Upper lobe of right lung (tissue), 1 donor: ENCODE measurements around the gene SPSB3. TPM values are rescaled to one million over a fixed set of nuclear protein-coding genes. Genes with fewer than 3 reads are reported as not detected.
A peak's percentile ranks its signal among the peaks of the same experiment; 100 is the strongest.

Experiments used
- ATAC-seq: fragments of 200-7000 bp; cut with Tn5 transposase; one replicate; pipeline ENCODE4 v1.9.1; 2020; ENCODE audit warnings: mild to moderate bottlenecking, moderate library complexity
- DNase-seq: peaks from one replicate; pipeline ENCODE4 v3.0.0-alpha.2; 2020
- H3K27ac ChIP-seq: fragments of 200-600 bp; one replicate; pipeline ENCODE4 v1.8.0; 2022
- H3K27me3 ChIP-seq: fragments of 200-600 bp; one replicate; pipeline ENCODE4 v1.8.0; 2022; ENCODE audit warnings: mild to moderate bottlenecking
- H3K36me3 ChIP-seq: fragments of 200-600 bp; one replicate; pipeline ENCODE4 v1.8.0; 2022
- H3K4me1 ChIP-seq: fragments of 200-600 bp; one replicate; pipeline ENCODE4 v1.8.0; 2022
- H3K4me3 ChIP-seq: fragments of 200-600 bp; one replicate; pipeline ENCODE4 v1.8.0; 2022; ENCODE audit warnings: mild to moderate bottlenecking
- H3K9me3 ChIP-seq: fragments of 200-600 bp; one replicate; pipeline ENCODE4 v1.8.0; 2022
- intact Hi-C: fragments of 100-400 bp; cut with DNase I; formaldehyde crosslinking; loops from one replicate; pipeline ENCODE4 v1.11.0; 2022
- total RNA-seq: library from RNA; stranded (reverse); fragmentation: NEBNext Ultra II Directional; extraction: Animal tissue kit (Norgen Biotek cat#: 25700); gene quantifications from one replicate; pipeline ENCODE4 v1.2.1, GENCODE V29; 2021
- TF ChIP-seq, protein P1 (sequence below): fragments of 200-600 bp; IDR thresholded peaks from one replicate; pipeline ENCODE4 v1.8.0; 2022; ENCODE audit warnings: antibody characterized with exemption
- donor health status: DM: no; HTN: yes; CAD: no; lungs with severe emphysema.

SPSB3 gene
- total RNA-seq, 1 donor from 2014 or later: 43.0 TPM

DNA sequence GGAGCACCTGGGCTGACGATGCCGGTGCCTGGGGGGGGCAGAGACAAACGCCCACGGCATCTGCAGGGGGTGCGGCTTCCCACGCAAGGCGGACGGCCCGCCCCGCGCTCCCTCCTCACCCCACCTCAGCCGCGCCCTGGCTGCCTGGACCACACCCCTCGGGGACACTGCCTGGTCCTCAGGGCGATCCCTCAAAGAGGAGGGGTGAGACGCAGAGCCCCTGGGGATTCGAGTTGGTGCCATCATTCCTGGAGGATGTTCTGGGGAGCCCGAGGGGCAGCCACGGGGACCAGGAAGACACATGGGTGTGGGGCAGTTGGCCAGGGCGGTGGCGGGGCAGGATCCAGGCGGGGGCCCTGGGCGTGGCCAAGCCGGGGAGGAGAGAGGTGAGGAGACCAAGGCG, 7.3 kb upstream of the SPSB3 start:
- Histone ChIP-seq H3K36me3 (peaks cover 29% of the 10 kb centered on the region), H3K4me3 (no peak overlapping the region), H3K27me3 (no peaks in the 10 kb centered on the region), H3K9me3 (no peaks in the 10 kb centered on the region), H3K4me1 (no peaks in the 10 kb centered on the region), H3K27ac (no peak overlapping the region)
- ATAC-seq (no peak), DNase-seq (peak; percentile 62)
- intact Hi-C loops: no loop called here
- TF ChIP-seq, protein P1, sequence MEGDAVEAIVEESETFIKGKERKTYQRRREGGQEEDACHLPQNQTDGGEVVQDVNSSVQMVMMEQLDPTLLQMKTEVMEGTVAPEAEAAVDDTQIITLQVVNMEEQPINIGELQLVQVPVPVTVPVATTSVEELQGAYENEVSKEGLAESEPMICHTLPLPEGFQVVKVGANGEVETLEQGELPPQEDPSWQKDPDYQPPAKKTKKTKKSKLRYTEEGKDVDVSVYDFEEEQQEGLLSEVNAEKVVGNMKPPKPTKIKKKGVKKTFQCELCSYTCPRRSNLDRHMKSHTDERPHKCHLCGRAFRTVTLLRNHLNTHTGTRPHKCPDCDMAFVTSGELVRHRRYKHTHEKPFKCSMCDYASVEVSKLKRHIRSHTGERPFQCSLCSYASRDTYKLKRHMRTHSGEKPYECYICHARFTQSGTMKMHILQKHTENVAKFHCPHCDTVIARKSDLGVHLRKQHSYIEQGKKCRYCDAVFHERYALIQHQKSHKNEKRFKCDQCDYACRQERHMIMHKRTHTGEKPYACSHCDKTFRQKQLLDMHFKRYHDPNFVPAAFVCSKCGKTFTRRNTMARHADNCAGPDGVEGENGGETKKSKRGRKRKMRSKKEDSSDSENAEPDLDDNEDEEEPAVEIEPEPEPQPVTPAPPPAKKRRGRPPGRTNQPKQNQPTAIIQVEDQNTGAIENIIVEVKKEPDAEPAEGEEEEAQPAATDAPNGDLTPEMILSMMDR: no peak

DNA sequence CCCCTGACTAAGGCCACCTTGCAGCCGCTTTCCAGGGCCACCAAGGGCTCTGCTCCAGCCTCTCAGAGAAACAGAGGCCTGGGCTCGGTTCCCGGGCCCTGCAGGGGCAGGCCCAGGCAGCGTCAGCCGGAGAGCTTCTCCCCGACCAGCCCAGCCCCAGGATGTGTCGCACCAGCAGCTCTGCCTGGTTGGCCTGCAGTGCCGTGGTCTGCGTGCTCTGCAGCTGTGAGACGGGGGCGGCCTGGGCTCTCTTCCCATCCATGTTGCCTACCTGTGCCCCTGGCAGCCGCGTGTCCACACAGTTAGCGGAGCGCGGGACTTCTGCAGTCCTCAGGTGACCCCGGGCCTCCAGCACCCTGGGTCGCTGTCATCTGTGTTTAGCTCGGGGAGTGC, 6.3 kb upstream of the SPSB3 start:
- Histone ChIP-seq H3K4me3 (no peak overlapping the region), H3K4me1 (peaks cover 8% of the 10 kb centered on the region), H3K27ac (no peak overlapping the region), H3K9me3 (no peaks in the 10 kb centered on the region), H3K27me3 (no peaks in the 10 kb centered on the region), H3K36me3 (peaks cover 29% of the 10 kb centered on the region)
- TF ChIP-seq, protein P1: no peak
- intact Hi-C loops: no loop called here
- no peak for ATAC-seq
- peak; percentile 57 for DNase-seq

DNA sequence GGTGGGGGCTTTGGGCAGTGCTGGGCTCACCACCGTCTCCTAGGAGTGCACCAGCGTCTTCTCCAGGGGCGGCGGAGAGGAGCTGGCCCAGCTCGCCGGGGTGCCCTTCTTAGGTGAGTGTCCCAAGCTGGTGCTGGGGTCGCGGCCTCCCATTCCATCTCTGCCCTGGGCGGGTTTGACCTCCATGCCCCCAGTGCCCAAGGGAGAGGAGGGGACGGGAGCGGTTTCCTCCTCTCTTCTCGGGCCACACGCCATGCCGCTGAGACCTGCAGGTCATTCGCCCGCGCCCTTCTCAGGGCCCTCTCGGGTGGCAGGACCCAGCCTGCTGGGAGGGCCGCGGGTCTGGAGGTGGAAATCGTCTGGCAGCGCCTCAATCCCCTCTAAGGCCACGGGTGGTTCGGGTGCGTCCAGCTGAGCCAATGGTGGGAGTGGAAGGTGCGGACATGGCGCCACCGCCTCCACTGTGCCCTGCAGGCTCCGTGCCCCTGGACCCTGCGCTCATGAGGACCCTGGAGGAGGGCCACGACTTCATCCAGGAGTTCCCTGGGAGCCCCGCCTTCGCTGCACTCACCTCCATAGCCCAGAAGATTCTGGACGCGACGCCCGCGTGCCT, 5.8 kb upstream of the SPSB3 start:
- intact Hi-C loops: no loop called here
- peaks cover 8% of the 10 kb centered on the region for H3K4me1 ChIP-seq
- TF ChIP-seq, protein P1: no peak
- no peaks in the 10 kb centered on the region for H3K9me3 ChIP-seq
- DNase-seq (peak; percentile 66), ATAC-seq (no peak)
- no peak overlapping the region for H3K27ac ChIP-seq
- no peak overlapping the region for H3K4me3 ChIP-seq
- no peaks in the 10 kb centered on the region for H3K27me3 ChIP-seq
- H3K36me3 ChIP-seq: peaks cover 29% of the 10 kb centered on the region

DNA sequence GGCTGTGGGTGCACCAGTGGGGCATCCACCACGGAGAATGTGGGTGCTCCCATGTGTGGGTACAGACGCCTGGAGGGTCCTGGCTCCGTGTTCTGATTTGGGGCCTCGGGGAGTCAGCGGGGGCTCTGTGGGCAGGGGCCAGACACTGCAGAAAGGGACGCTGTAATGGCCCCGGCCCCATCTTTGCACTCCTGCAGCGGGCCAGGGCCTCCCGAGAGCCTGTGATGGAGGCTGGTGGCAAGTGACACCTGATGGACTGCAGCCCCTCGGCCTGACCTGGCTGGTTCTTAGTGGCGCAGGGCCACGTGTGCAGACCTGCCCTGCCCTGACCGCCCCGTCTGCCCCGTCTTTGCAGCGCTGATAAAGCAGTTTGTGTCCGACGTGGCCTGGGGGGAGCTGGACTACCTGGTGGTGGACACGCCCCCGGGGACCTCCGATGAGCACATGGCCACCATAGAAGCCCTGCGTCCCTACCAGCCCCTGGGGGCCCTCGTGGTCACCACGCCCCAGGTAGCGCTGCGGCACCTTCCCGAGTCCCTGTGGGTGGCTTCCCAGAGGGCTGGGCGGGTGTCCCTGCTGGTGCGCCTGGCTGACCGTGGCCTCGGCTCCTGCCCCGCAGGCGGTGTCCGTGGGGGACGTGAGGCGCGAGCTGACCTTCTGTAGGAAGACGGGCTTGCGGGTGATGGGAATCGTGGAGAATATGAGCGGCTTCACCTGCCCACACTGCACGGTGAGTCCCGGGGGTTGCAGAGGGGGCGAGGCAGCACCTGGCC, 5.1 kb upstream of the SPSB3 start:
- peaks cover 29% of the 10 kb centered on the region for H3K36me3 ChIP-seq
- H3K4me3 ChIP-seq: no peak overlapping the region
- DNase-seq (peak; percentile 62), ATAC-seq (no peak)
- no peak overlapping the region for H3K27ac ChIP-seq
- H3K27me3 ChIP-seq: no peaks in the 10 kb centered on the region
- TF ChIP-seq, protein P1: no peak
- H3K9me3 ChIP-seq: no peaks in the 10 kb centered on the region
- intact Hi-C loops: no loop called here
- H3K4me1 ChIP-seq: peaks cover 8% of the 10 kb centered on the region

DNA sequence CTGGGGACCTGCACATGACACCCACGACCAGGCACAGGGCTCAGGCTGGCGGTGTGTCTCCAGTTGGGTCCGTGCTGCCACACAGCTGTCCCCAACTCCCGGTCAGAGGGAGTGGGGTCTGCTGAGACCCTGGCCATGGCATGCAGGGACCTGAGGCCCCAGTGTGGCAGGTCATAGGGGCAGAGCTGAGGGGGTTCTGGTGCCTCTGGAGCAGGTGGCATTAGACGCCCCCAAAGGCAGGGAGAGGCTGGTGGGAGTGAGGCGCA, 4.6 kb upstream of the SPSB3 start:
- ATAC-seq (no peak), DNase-seq (no peak)
- TF ChIP-seq, protein P1: no peak
- Histone ChIP-seq H3K4me1 (peaks cover 8% of the 10 kb centered on the region), H3K27ac (no peak overlapping the region), H3K9me3 (no peaks in the 10 kb centered on the region), H3K4me3 (no peak overlapping the region), H3K27me3 (no peaks in the 10 kb centered on the region), H3K36me3 (peaks cover 29% of the 10 kb centered on the region)
- intact Hi-C loops: no loop called here
